Stimulated activated CD4-positive, alpha-beta T cell treated with anti-CD3 and anti-CD28 coated beads, Interleukin-1b, Interleukin-23, amount 100 ng/mL, for 24 hours (primary cell): ENCODE data around the gene ELN.

Source experiments
- DNase-seq, 4 experiments: peaks; one replicate each; pipeline ENCODE4 v3.0.0-alpha.2; 2020; ENCODE audit warnings: low read depth in 4 of 4, low spot score in 1 of 4

Gene ELN

DNA sequence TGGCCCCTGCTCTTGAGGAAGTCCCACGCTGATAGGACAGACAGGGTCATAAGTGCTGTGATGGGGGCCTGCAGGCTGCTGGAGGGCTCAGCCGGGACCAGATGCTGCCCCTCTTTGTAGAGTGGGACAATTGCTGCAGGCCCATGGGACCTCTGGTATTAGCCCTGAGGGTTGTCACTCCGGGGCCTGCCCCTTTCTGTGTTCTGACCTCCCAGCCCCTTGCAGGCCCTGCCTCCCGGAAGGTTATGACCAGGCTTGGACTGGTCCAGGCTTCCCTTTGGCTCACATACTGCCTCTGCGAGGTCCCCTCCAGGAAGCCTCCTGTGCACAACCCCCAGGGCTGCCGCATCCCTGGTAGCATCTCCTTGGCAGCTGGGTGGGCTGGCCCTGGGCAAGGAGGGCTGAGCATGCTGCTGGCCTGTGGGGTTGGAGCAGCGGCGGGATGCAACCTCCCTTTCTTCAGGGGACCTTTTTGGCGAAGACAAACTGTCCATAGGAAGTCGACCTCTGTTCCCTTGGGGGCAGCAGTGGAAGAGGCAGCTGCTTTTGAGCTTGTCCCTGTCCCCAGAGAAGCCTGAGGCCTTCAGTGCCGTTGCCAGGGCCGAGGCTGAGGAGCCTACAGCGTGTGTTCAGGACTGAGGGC, 64.5 kb downstream of the ELN start:
- no peak for DNase-seq

DNA sequence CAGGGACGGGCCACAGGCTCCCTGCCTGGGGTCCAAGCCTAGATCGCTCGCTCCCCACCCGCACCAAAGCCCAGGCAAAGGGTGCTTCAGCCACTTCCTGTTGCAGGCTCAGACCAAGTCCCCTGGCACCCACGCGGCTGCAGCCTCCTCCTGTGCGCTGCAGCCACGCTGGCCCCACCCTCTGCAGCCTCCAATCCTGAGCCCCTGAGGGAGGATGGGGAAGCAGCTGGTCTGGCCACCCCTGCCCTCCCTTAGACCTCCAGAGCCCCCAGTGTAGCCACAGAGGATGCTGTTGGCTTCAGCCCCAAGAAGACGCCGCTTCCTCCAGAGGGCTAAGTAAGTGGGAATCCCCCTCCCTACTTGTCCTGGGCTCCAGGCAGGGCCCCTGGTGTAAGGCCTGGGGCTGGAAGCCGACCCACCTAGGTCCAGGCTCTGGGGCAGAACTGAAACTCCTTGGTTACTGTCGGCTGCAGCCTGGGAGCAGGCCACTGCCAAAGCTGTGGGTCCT, 65.0 kb downstream of the ELN start:
- no peak for DNase-seq

DNA sequence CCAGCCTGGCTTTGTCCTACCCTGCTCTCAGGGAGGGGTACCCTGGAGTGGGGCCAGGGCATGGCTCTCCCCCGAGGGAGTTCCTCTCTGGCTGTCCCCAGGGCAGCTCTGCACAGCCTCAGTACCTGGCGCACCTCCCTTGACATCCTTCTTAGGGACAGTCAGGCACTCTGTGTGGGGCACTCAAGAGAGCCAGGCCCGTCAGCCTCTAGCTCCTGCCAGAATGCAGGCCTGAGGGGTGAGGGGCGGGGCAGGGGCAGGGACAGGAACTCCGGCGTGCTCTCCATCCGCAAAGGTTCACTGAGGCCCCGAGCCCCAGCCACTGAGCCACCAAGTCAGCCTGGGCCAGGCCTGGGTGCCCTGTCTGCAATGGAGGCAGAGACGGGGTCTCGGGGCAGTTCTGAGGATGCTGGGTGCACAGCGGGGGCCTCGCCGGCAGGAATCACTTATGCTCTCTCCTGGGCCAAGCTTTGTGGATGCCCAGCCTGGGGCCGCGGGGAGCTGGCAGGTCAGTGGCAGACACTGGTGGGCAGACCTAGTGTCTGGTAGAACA, 65.8 kb downstream of the ELN start:
- DNase-seq: no peak

DNA sequence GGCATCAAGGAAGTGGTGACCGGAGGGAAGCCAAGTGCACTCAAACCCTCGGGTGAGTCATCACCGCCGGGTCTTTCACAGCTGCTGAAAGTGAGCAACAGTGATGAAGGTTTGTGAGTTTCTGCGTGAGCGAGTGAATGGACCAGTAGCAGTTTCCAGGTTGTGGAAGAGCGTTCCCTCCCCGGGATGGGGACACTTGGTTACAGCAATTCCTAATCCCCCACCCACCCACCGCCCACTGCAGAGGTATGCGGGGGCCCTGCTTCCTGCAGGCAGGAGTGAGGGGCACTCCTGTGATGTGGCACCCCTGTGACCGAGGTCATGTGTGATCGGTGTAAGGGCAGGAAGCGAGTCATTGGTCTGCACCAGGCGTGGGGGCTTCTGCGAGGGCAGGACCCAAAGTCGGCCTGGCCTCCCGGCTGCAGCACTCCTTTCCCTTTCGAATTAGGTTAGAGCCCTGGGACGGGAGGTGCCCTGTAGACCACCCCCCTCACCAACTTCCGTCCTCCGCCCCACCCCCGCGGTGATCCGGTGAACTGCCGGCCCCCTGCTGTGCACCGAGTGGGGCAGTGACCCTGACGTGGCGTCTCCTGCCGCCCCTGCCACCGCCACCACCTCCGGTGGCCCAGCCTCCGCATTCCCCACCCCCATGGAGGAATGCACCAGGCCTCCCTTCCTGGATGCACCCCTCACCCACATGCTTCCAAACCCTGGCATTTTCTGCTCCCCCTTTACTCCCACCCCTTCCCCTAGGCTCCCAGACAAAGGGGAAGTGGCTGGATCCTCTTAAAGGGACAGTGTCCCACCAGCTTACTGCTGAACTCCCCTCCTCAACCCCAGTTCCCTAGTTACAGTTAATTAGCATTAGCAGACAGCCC, 66.5 kb downstream of the ELN start:
- DNase-seq: peak; percentile 42 to 70 (median 52)

DNA sequence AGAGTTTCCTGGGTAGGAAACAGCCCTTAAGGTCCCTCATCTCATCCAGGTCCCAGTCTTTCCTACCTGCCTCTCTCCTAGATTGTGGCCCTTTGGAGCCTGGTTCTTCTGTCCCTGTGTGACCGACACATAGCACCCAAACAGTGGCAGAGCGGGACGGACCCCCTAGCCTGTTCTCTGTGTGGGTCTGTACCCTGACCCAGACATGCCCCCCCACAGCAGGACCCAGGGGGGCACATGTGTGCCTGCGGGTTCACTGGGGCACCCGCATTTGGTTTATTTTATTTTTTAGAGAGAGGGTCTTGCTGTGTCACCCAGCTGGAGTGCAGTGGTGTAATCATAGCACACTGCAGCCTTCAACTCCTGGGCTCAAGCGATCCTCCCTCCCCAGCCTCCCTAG, 67.2 kb downstream of the ELN start:
- DNase-seq: no peak

DNA sequence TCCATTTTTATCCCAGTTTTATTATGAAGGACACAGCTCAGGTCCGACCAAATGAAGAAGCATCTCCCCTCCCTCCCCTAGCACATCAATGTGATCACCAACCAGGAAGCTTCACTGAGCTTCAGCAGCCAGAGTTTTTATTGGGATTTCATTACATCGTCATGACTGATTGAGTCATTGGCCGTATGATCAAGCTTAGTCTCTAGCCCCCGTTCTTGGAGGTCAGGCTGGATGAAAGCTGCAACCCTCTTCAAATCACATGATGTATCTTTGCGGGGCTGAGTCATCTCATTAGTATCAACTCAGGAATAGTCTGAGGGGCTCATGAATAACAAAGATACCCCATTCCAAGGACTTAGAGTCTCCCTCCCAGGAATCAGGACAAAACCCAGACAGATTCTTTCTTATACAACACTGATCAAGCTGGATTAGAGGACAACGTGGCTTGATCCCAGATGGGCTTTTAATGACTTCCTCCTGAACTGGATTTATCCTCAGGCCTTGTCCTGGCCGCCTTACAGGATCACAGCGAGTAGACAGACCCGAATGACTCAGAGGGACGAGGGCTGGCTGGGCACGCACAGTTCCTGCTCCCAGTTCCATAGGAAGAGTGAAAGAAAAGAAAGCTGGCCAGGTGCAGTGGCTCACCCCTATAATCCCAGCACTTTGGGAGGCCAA, 70.1 kb downstream of the ELN start:
- DNase-seq: no peak

DNA sequence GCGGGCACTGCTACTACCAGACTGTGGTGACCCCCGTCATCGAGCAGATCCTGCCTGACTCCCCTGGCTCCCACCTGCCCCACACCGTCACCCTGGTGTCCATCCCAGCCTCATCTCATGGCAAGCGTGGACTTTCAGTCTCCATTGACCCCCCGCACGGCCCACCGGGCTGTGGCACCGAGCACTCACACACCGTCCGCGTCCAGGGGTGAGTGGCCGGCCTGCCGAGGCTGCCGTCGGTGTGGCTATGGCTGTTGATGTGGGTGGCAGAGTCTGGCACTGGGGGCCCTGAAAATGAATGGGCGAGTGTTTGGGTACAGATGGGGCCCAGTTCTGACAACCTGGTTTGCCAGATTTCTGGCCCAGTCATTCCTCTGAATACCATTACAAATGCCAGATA, 71.1 kb downstream of the ELN start:
- DNase-seq: no peak

DNA sequence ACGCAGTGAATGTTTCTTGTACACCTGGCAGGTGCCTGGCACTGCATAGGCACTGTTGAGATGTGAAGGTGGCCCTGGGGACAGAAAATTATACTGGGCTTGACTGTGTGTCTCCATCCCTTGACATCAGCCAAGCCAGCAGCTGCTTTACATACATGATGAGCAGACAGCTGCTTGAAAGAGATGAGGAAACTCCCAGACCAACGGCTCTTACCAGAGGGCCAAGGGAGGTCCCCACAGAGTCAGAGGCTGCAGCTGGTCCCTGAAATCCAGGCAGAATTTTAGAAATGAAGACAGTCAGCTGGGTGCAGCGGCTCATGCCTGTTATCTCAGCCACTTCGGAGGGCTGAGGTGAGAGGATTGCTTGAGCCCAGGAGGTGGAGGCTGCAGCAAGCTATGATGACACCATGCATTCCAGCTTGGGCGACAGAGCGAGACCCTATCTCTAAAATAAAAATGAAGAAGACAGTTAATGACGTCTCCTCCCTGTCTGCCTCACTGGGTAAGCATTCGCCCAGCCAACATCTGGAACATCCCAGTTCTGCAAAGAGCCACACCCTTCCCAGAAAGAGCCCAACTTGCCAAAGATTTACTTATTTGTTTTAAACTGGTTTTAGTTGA, 73.2 kb downstream of the ELN start:
- DNase-seq: no peak

DNA sequence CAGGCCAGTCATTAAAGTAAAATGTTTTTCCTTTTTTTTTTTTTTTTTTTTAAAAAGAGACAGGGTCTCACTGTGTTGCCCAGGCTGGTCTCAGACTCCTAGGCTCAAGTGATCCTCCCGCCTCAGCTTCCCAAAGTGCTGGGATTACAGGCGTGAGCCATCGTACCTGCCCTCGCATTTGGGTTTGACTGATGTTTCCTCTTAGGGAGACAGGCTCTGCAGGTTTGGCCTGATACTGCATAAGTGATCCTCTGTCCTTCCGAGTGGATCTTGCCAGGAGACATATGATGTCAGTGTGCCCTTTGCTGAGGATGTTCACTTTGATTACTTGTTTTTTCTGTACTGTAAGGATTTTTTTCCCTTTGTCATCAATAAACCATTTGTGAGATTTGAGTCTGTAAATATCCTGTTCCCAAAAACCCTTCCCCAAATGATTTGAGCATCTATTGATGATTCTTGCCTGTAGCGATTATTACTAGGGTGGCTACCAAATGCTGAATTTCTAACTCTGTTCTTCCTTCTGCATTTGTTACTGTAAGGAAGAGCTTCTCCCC, 75.3 kb downstream of the ELN start:
- no peak for DNase-seq

DNA sequence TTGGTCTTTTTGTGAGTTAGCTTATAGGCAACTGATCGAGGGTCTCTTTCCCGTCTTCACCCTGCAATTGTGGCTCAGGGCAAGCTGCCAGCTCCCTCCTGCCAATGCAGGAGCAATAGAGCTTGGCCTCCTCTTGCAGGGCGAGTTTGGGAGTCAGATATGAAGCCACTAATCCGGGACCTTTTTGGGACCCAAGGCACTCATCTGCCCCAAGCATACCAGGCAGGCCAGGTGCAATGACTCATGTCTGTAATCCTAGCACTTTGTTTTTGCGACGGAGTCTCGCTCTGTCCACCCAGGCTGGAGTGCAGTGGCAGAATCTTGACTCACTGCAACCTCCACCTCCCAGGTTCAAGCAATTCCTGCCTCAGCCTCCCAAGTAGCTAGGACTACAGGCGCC, 76.7 kb downstream of the ELN start:
- DNase-seq: no peak

DNA sequence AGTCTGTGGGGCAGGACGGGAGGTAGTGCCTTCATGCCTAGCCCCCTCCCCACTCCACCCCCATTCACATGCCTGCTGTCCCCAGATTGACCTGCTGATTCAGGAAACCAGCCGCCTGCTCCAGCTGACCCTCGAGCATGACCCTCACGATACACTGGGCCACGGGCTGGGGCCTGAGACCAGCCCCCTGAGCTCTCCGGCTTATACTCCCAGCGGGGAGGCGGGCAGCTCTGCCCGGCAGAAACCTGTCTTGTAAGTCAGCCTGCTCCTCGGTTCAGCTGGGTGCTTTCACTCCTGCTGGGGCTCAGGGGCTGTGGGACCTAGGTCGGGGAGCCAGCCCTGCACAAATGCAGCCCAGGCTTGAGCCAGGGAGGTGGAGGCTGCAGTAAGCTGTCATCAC, 78.0 kb downstream of the ELN start:
- no peak for DNase-seq

DNA sequence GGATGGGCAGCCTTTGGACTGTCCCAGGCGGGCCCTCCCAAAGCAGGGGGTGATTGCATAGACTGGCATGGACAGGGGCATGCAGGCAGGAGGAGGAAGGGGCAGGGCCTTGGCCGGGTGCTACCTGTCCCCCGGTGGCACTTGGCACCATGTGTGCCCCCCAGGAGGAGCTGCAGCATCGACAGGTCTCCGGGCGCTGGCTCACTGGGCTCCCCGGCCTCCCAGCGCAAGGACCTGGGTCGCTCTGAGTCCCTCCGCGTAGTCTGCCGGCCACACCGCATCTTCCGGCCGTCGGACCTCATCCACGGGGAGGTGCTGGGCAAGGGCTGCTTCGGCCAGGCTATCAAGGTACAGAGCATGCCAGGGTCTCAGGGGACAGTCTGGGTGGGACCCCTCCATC, 78.9 kb downstream of the ELN start:
- no peak for DNase-seq

DNA sequence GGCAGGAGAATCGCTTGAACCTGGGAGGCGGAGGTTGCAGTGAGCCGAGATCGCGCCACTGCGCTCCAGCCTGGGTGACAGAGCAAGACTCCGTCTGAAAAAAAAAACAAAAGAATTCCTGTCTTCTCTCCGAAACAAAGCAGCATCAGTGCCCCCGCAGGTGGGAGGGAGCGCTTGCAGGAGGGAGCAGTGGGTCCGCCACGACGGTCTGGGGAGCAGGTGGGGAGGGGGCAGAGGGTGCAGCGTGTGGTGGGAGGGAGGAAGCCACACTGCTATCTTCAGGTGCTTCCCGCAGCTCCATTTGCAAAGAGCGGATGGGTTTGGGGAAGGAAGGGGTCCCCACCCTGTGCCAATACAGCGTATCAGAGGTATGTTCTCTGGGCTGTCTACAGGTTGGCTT, 87.4 kb downstream of the ELN start:
- DNase-seq: no peak

DNA sequence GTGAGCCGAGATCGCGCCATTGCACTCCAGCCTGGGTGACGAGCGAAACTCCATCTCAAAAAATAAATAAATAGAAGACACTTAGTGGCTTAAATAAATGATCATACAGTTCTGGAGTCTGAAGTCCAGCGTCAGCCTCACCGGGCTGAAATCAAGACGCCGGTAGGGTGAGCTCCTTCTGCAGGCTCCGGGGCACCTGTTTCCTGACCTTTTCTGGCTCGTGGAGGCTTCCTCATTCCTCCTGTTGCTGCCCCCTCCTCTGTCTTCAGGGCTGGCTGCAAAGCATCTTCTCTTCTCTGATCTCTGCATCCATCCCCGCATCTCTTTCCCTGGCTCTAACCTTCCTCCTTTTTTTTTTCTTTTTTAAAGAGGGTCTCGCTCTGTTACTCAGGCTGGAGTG, 88.4 kb downstream of the ELN start:
- no peak for DNase-seq
